Fibroblast of skin of scalp (primary cell): ENCODE measurements around the gene HNRNPK.

Source experiments
- DNase-seq: peaks from one replicate; pipeline ENCODE4 v3.0.0-alpha.2; 2013

The HNRNPK gene

GRCh38 chr9:83932851-83933250, 47.2 kb downstream of the HNRNPK start:
- DNase-seq, result no peak

- no peak for DNase-seq
Measured at GRCh38 chr9:83932011-83932410, 48.0 kb downstream of the HNRNPK start.

GRCh38 chr9:83930881-83931280, 49.1 kb downstream of the HNRNPK start:
- no peak for DNase-seq

- DNase-seq, result no peak
Measured at GRCh38 chr9:83927591-83927990, 52.4 kb downstream of the HNRNPK start.

- peak; percentile 97 for DNase-seq
Measured at GRCh38 chr9:83920927-83921707, 58.9 kb downstream of the HNRNPK start, which contains the start of gene KIF27. Gene KIF27, minus strand, starts transcription at chr9:83921432. Its CDS starts 5,841 bp downstream, at chr9:83915591.

- DNase-seq, result peak; percentile 13
Measured at GRCh38 chr9:83920469-83920926, 59.5 kb downstream of the HNRNPK start.

- no peak for DNase-seq
Measured at GRCh38 chr9:83919111-83919510, 60.9 kb downstream of the HNRNPK start.
